ENCODE results near the gene TMEM119. TPM values are rescaled to one million over a fixed set of nuclear protein-coding genes. Genes with fewer than 3 reads are reported as not detected.

The TMEM119 gene
- total RNA-seq, 3 donors from 2014 or later = 12.1 to 21.0 (median 12.5) TPM

DNA sequence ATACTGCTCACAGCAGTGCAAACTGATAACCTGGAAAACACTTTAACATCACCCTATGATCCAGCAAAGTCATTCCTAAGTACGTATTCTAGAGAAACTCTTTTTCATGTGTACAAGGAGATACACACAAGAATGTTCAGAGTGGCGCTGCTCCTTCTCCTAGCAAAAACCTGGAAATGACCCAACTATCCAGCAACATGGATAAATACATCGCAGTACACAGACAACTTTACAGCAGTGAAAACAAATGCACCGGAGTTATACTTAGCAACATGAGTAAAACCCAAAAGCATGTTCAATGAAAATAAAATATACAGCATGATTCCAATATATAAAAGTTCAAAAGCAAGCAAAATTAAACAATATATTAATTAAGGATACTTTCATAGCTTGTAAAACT is 55.6 kb downstream of the TMEM119 start:
- TF ChIP-seq POLR2A (IDR thresholded peaks at IDR 0.05) = no peak
- TF ChIP-seq, protein P1, sequence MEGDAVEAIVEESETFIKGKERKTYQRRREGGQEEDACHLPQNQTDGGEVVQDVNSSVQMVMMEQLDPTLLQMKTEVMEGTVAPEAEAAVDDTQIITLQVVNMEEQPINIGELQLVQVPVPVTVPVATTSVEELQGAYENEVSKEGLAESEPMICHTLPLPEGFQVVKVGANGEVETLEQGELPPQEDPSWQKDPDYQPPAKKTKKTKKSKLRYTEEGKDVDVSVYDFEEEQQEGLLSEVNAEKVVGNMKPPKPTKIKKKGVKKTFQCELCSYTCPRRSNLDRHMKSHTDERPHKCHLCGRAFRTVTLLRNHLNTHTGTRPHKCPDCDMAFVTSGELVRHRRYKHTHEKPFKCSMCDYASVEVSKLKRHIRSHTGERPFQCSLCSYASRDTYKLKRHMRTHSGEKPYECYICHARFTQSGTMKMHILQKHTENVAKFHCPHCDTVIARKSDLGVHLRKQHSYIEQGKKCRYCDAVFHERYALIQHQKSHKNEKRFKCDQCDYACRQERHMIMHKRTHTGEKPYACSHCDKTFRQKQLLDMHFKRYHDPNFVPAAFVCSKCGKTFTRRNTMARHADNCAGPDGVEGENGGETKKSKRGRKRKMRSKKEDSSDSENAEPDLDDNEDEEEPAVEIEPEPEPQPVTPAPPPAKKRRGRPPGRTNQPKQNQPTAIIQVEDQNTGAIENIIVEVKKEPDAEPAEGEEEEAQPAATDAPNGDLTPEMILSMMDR (IDR thresholded peaks at IDR 0.05) = no peak
- no peak for TF ChIP-seq POLR2AphosphoS5 (IDR thresholded peaks at IDR 0.05)
- Histone ChIP-seq H3K27ac (no peak overlapping the region), H3K9me3 (no peaks in the 10 kb centered on the region), H3K4me3 (no peak overlapping the region), H3K4me1 (no peaks in the 10 kb centered on the region), H3K27me3 (no peaks in the 10 kb centered on the region), H3K36me3 (no peaks in the 10 kb centered on the region)
- intact Hi-C loops (cut with DNase I; ENCODE audit: low total_unique reads) = no loop called here
- no peak for DNase-seq (ENCODE audit: low spot score in 2 of 2)

Other genes with a start within 250 kb of the TMEM119 start
- 1 to 10 TPM; 7.0 to 8.5 (median 8.0) TPM for gene FICD, start 82.8 kb downstream of the TMEM119 start, total RNA-seq
- gene SART3, start 36.9 kb downstream of the TMEM119 start, total RNA-seq = 10 to 100 TPM; 49.8 to 62.9 (median 60.2) TPM
- 100 to 1,000 TPM; 220 to 328 (median 227) TPM for gene ISCU, start 35.5 kb downstream of the TMEM119 start, total RNA-seq
- 10 to 100 TPM in 1 of 3 donors, 1 to 10 TPM in 2; 5.2 to 16.6 (median 6.7) TPM for gene SELPLG, start 35.8 kb upstream of the TMEM119 start, total RNA-seq
- 100 to 1,000 TPM; 121 to 155 (median 149) TPM for gene CORO1C, start 133.4 kb upstream of the TMEM119 start, total RNA-seq